Esophagus squamous epithelium (tissue), 4 donors: Measurements from ENCODE around the gene WFS1.

Experiments used
- CTCF ChIP-seq, 6 experiments: fragments of 450-650 bp in 4 of 6; fragments of 200-600 bp in 2 of 6; sonication (generic) in 2 of 6; IDR thresholded peaks; one replicate each; pipeline ENCODE4 v1.5.1; 2016 to 2019; ENCODE audit warnings: antibody characterized with exemption in 6 of 6, mild to moderate bottlenecking in 4 of 6, moderate library complexity in 4 of 6
- POLR2A ChIP-seq, 4 donors: fragments of 450-650 bp; IDR thresholded peaks; one replicate each; pipeline ENCODE4 v1.6.1; 2017; ENCODE audit warnings: antibody characterized with exemption in 4 of 4, mild to moderate bottlenecking in 4 of 4, moderate library complexity in 3 of 4

GRCh38 chr4:6318206-6318605 is 48.6 kb downstream of the WFS1 start:
- no peak for TF ChIP-seq CTCF (IDR thresholded peaks at IDR 0.05)
- TF ChIP-seq POLR2A (IDR thresholded peaks at IDR 0.05), result no peak
